ENCODE data around the gene AKR1C8.

DNA sequence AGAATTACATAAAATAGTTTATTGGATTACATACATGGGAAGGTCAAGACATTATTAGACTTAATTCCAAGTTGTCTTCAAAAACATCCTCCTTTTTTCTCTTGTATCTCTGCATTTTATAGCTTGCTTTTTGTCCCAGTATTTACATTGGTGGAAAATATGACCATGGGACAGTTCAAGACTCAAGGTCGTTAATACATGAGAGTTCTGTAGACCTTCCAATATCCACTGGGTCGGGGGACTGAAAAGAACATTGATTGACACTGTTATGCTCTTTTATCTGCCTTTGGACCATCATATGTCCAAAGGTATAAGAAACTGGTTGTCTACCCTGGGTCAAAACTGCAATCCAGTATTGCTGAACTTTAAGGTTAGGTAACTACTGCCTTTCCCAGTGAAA is 48.4 kb upstream of the AKR1C8 start:
- TF ChIP-seq POLR2AphosphoS5 (IDR thresholded peaks at IDR 0.05; ENCODE audit: low read depth, low read length) (no peak), POLR2A (IDR thresholded peaks at IDR 0.05; ENCODE audit: low read depth, low read length) (no peak), SPI1 (IDR thresholded peaks at IDR 0.05; ENCODE audit: low read depth, low read length) (no peak), TAF1 (IDR thresholded peaks at IDR 0.05; ENCODE audit: low read depth, low read length) (no peak)

Data from GM12891 (cell line).